IPS-11a (cell line): ENCODE results near the gene PAFAH1B1.
"Not testable (repeated sequence)": the region's sequence is repeated elsewhere in the genome, so short reads cannot be mapped to it uniquely, and the experiment has no call there.

Source experiments
- H3K4me3 ChIP-seq: one replicate; pipeline ENCODE4 v1.5.1; 2013; ENCODE audit warnings: low read depth, low read length, control low read depth

Gene PAFAH1B1

DNA sequence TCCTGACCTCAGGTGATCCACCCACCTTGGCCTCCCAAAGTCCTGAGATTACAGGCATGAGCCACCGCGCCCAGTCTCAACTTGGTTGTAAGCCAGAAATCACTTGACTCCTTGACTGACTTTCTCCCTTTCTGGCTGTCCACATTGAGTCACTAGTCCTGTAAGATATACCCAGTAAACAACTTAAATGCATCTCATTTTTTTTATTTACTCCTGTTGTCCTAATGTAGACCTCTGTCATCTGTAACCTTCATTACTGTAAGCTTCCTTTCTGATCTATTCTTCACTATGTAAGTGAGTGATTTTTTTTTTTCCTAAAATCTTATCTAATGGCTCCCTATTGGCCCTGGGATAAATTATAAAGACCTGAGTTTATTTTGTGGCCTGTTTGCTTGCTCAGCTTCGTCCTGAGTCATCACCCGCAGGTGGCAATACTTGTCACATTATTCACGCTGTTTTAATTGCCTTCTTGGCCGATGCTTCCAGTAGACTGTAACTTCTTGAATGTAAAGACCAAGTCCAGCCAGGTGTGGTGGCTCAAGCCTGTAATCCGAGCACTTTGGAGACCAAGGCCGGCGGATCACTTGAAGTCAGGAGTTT is 41.0 kb downstream of the PAFAH1B1 start:
- no peak overlapping the region for H3K4me3 ChIP-seq

DNA sequence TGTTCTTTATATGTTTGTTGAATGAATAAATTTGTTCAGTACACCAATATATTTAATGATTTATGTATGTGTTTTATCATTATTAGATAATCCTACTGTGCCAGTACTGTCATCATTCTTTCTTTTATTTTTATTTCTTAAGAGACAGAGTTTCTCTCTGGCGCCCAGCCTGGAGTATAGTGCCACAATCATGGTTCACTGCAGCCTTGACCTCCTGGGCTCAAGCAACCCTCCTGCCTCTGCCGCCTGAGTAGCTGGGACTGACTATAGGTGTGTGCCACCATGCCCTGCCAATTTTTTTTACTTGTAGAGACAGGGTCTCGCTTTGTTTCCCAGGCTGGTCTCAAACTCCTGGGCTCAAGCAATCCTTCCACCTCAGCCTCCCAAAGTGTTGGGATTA is 41.8 kb downstream of the PAFAH1B1 start:
- no peak overlapping the region for H3K4me3 ChIP-seq

DNA sequence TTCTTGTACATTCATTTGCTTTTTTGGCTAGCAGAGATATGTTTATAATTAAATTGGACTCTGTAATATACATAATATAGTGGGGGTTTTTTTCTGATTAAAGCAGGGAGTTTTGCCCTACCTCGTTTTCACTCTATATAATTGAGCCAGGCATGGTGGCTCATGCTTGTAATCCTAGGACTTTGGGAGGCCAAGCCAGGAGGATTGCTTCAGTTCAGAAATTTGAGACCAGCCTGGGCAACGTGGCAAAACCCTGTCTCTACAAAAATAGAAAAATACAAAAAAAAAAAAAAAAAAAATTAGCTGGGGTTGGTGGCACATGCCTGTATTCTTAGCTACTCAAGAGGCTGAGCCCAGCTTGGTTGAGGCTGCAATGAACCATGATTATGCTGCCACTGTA is 42.2 kb downstream of the PAFAH1B1 start:
- no peak overlapping the region for H3K4me3 ChIP-seq

DNA sequence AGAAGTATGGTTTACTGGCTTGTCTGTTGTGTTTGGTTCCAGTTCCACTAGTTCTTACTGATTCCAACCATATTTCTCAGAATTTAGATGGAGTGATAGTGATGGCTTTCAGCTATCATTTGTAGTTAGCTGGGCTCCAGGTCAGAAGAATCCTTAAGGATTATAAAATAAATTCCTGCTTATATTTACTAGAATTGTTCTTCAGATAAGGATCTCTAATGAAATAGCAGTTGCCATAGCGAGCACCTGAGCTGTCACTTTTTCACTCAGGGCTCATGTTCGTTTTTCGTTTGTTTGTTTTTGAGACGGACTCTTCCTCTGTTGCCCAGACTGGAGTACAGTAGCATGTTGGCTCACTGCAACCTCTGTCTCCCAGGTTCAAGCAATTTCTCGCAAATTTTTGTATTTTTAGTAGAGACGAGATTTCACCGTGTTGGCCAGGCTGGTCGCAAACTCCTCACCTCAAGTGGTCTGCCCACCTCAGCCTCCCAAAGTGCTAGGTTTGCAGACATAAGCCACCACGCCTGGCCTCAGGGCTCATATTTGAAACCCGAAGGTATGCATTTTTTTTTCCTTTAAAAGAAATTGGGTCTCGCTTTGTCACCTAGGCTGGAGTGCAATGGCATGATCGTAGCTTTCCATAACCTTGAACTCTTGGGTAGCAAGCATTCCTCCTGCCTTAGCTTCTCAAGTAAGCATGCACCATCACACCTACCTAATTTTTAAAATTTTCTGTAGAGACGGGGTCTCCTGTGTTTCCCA is 42.9 kb downstream of the PAFAH1B1 start:
- H3K4me3 ChIP-seq = no peak overlapping the region

DNA sequence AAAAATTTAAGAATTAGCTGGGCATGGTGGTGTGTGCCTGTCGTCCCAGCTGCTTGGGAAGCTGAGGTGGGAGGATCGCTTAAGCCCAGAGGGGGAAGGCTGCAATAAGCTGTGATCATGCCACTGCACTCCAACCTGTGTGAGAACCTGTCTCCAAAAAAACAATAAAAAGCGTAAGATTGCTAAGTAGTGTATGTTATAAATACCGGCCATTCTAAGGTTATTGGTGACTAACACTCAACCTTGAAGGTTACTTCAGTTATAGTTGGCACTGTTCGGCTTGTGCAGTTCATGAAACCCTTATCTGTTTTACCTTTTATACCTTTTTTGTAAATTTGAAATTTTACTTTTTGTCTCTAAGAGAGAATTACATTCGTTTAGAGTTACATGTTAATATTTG is 44.0 kb downstream of the PAFAH1B1 start:
- no peak overlapping the region for H3K4me3 ChIP-seq

DNA sequence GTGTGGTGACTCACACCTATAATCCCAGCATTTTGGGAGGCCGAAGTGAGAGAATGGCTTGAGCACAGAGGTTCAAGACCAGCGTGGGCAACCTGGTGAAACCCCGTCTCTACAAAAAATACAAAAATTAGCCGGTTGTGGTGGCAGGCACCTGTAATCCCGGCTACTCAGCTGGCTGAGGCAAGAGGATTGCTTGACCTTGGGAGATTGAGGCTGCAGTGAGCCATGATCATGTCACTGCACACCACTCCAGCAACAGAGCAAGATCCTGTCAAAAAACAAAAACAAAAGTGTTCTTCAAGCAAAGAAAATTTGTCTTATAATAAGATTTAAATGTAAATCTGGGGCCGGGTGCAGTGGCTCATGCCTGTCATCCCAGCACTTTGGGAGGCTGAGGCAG is 51.5 kb downstream of the PAFAH1B1 start:
- no peak overlapping the region for H3K4me3 ChIP-seq

DNA sequence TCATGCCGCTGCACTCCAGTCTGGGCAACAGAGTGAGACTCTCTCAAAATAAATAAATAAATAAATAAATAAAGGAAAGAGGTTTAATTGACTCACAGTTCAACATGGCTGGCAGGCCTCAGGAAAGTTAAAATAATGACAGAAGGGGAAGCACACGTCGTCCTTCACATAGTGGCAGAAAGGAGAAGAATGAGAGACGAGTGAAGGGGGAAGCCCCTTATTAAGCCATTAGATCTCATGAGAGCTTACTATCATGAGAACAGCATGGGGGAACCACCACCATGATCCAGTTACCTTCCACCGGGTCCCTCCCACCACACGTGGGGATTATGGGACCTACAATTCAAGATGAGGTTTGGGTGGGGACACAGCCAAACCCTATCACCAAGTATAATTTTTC is 54.5 kb downstream of the PAFAH1B1 start:
- no peak overlapping the region for H3K4me3 ChIP-seq

DNA sequence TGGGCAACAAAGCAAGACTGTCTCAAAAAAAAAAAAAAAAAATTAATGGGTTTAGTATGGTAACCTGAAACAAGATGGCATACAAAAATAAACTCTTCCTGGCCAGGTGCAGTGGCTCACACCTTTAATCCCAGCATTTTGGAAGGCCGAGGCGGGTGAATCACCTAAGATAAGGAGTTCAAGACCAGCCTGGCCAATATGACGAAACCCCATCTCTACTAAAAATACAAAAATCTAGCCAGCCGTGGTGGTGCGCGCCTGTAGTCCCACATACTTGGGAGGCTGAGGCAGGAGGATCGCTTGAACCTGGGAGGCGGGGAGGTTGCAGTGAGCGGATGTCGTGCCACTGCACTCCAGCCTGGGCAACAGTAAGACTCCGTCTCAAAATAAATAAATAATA is 55.7 kb downstream of the PAFAH1B1 start:
- H3K4me3 ChIP-seq = no peak overlapping the region

DNA sequence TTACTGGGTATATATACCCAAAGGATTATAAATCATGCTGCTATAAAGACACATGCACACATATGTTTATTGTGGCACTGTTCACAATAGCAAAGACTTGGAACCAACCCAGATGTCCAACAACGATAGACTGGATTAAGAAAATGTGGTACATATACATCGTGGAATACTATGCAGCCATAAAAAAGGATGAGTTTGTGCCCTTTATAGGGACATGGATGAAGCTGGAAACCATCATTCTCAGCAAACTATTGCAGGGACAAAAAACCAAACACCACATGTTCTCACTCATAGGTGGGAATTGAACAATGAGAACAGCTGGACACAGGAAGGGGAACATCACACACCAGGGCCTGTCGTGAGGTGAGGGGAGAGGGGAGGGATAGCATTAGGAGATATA is 59.5 kb downstream of the PAFAH1B1 start:
- H3K4me3 ChIP-seq = not testable (repeated sequence)

DNA sequence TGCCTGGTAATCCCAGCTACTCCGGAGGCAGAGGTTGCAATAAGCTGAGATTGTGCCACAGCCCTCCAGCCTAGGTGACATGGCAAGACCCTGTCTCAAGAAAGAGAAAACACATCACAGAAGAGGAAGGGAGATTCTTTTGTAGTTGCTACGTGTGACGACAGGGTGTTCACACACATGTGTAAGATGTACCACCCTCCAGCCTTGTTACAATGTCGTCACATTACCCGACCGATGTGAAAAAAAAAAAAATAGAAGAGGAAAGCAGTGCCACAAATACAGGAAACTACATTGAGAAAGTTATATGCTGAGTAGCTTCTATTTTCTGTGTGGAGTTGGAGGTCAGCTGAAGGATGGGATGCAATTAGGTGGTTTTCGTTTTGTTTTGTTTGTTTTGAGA is 62.1 kb downstream of the PAFAH1B1 start:
- no peak overlapping the region for H3K4me3 ChIP-seq

DNA sequence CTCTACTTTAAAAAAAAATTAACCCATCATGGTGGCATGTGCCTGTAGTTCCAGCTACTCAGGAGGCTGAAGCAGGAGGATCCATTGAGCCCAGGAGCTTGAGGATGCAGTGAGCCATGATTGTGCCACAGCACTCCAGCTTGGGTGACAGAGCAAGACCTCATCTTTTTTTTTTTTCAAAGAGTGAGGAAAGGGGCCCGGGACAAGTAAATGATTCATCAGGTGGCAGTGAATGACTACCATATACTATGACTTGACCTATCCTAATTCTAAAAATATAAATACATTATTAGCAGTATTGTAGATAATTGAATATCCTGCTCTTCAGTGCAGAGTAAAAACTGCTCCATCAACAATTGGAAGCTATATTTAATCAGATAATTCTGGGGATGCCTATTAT is 62.8 kb downstream of the PAFAH1B1 start:
- H3K4me3 ChIP-seq = no peak overlapping the region

DNA sequence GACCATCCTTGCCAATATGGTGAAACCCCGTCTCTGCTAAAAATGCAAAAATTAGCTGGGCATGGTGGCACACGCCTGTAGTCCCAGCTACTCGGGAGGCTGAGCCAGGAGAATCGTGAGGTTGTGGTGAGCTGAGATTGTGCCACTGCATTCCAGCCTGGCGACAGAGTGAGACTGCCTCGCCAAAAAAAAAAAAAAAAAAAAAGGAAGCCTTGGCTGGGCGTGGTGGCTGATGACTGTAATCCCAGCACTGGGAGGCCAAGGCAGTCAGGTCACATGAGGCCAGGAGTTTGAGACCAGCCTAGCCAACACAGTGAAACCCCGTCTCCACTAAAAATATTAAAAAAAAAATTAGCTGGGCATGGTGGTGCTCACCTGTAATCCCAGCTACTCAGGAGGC is 65.9 kb downstream of the PAFAH1B1 start:
- H3K4me3 ChIP-seq = not testable (repeated sequence)

DNA sequence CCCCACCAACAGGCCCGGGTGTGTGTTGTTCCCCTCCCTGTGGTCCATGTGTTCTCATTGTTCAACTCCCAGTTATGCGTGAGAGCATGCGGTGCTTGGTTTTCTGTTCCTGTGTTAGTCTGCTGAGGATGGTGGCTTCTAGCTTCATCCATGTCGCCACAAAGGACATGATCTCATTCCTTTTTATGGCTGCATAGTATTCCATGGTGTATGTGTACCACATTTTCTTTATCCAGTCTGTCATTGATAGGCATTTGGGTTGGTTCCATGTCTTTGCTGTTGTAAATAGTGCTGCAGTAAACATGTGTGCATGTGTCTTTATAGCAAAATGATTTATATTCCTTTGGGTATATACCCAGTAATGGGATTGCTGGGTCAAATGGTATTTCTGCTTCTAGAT is 67.0 kb downstream of the PAFAH1B1 start:
- H3K4me3 ChIP-seq = not testable (repeated sequence)

DNA sequence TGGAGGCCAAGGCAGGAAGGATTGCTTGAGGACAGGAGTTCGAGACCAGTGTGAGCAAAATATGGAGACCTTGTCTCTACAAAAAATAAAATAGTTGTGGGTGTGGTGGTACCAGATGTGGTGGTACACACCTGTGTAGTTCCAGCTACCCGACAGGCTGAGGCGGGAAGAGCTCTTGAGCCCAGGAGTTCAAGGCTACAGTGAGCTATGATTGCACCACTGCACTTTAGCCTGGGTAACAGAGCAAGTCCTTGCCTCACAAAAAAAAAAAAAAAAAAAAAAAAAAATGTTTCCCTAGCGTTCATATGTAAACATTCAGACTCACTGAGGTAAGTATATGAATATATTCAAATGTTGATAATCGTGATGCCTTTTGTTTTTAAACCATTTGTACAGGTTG is 78.6 kb downstream of the PAFAH1B1 start:
- H3K4me3 ChIP-seq = no peak overlapping the region

DNA sequence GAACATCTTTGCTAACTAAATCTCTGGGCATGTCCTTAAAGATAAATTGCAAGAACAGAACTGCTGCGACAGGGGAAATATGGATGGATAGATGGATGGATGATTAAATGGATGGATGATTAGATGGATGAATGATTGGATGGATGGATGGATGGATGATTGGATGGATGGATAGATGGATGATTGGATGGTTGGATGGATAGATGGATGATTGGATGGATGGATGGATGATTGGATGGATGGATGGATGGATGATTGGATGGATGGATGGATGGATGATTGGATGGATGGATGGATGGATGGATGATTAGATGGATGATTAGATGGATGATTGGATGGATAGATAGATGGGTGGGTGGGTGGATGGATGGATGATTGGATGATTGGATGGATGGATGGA is 85.8 kb downstream of the PAFAH1B1 start:
- not testable (repeated sequence) for H3K4me3 ChIP-seq

DNA sequence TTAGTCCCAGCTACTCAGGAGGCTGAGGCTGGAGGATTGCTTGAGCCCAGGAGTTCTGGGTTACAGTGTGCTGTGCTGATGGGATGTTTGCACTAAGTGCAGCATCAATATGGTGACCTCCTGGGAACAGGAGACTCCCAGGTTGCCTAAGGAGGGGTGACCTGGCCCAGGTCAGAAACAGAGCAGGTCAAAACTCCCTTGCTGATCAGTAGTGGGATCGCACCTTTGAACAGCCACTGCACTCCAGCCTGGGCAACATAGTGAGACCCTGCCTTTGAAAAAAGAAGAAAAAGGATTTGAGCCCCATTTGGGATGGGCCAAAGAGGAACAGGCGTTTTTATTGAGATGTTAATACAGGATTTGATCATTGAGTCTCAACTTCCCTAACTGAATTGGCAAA is 87.5 kb downstream of the PAFAH1B1 start:
- no peak overlapping the region for H3K4me3 ChIP-seq

DNA sequence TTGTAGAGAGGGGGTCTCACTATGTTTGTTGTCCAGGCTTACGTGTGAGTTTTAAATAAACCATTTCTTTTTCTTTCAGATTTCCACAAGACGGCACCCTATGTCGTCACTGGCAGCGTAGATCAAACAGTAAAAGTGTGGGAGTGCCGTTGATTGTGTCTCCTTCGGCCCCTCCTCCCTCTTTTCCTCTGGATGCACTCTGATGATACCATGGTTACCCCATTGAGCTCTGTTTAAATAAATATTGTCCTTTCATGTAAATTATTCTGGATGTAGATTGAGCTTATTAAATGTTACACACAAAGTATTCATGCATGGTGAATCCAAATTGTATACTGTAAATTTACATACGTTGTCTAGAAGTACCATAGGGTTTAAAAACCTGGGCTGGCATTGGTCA is 88.2 kb downstream of the PAFAH1B1 start:
- H3K4me3 ChIP-seq = no peak overlapping the region

DNA sequence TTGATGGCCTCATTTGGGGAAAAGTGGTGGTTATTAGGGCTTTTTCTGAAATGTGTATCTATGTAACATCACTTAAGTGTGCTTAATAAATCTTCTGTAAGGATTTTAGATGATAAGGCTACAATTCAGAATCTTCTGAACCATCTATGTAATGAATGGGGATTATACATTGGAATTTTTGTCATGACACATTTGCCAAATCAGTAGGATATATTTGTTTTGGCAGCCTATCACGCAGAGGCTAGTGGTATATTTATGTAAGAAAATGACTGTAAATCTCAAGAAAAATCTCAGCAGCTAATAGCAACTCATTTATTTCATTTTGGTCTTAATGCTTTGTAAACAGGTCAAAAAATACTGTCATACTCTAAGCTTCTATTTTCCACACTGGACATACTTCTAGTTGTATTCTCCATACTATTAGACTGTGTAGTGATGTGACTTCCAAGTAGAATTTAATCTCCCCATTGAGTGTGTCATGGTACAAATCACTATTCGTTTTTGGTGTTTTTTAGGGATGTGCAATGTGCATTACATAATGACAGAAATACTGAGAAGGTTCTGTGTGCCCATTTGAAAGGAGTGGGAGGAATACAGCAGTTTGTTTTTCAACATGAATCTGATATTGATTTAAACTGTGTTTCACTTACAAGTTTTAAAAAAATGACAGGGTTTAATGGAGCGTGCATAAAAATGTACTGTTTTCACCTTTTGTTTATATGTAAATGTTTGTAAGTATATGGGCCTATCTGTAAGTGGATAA is 88.9 kb downstream of the PAFAH1B1 start:
- no peak overlapping the region for H3K4me3 ChIP-seq

DNA sequence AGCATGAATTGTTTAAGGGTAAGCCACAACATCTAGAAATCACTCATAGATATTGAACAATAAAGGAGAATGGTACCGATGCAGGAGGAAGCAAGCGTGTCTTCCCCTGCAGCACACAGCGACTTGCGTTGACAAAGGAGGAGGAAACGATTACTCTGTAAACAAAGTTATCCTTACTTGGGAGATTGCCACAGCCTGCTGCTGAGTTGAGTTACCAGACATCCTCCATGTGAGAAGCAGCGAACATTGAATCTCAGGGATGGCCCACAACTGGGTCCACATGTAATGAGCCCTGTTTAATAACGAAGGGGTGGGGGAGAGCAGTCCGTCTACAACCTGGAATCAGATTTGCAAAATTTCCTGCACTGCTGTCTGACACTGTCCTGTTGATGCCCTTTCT is 90.5 kb downstream of the PAFAH1B1 start:
- no peak overlapping the region for H3K4me3 ChIP-seq

DNA sequence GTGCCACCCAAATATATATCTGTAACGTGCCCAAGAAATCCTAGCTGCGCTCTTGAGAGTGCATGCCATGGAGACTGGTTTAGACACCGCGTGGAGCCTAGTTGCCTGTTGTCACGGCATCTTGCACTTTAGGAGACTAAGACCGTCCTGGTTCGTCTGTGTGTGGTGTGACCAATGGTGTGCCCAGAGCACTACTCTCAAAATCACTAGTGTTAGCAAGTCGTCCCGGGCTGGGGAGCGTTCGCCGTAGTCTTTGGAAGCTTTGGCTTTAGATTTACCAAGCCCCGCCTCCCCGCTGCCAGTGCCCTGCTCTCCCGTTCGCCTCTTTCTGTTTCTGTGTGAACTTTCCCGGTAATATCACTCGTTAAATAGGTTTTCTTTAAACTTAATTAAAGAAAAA is 91.1 kb downstream of the PAFAH1B1 start:
- no peak overlapping the region for H3K4me3 ChIP-seq

DNA sequence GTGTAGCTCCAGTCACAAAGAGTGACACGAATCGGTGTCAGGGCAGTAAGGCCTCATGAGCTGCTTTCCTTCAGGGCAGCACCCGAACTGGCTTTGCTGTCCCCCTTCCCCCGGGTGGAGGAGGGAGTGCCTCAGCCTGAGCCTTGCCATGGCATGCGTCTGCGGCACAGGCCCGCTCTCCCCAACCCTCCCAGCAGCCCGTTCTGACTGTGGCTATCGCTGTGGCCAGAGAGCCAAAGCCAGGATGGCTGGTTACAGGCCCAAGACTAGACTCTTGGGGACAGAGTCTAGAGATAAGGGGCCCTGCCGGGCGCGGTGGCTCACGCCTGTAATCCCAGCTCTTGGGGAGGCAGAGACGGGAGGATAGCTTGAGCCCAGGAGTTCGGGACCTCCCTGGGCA is 92.2 kb downstream of the PAFAH1B1 start:
- H3K4me3 ChIP-seq = no peak overlapping the region

DNA sequence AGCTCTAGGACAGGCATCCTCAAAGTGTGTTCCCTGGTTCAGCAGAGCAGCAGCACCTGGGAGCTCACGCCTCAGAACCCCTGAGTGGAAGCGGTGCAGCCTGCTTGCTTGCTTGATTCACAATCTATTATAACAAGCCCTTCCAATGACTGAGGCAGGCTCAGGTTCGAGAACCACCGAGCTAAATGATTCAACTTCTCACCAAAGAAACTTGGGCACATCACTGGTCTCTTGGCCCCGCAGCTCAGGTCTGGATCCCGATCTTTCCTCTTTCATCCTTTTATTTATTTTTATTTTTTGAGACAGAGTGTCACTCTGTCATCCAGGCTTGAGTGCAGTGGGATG is 93.6 kb downstream of the PAFAH1B1 start:
- H3K4me3 ChIP-seq = no peak overlapping the region
